MV-4-11 (cell line): ENCODE results near the gene WDR31.
"Not testable (repeated sequence)": the region's sequence is repeated elsewhere in the genome, so short reads cannot be mapped to it uniquely, and the experiment has no call there.

Experiments used
- DNase-seq: peaks from one replicate; lab custom pipeline; 2025; lab: John Stamatoyannopoulos, UW

Gene WDR31

DNA sequence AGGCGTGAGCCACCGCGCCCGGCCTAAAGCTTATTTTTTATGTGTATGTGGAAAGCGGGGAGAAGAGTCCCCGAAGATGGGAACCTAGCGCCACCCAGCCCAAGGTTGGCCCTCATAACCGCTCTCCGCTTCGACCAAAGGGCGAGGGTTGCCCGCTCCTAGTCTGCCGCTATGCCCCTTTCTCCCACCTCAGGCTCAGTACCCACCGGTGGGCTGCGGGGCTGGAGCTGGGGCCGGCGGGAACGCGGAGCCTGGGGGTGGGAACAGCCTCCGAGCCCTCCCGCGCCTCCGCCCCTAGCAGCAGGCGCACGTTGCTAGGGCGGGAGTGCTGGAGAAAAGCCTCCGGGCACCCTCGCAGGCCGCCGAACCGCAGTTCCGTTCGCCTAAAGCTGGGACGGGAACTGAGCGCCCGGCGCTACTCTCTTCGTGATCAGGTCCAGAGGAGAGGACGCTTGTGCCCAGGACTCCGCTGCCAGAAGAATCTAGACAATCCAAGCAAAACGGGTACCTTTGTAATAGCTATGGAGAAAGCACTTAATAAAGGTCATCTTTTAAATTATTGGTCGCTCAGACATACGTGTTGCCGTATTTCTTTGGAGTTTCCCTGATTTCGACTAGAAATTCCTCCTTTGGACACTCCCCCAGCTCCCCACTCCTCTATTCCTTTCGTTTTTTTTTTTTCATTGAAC, at the start of gene WDR31:
TSS of gene WDR31 (minus strand) at position 265 of the 689 bp plus-strand sequence. CDS start 8,253 bp downstream, outside the sequence.
- DNase-seq = peak; percentile 73

- no peak for DNase-seq
These were observed 49.4 kb upstream of the WDR31 start for GRCh38 chr9:113389451-113389850.

GRCh38 chr9:113388833-113389232, 48.8 kb upstream of the WDR31 start:
- no peak for DNase-seq

GRCh38 chr9:113387560-113388230, 47.6 kb upstream of the WDR31 start:
- DNase-seq = no peak

- DNase-seq = peak; percentile 91
These were observed 46.7 kb upstream of the WDR31 start for GRCh38 chr9:113386571-113387393.

- DNase-seq = no peak
These were observed 41.9 kb upstream of the WDR31 start for GRCh38 chr9:113381909-113382411.

GRCh38 chr9:113381441-113381840, 41.4 kb upstream of the WDR31 start:
- DNase-seq = not testable (repeated sequence)

DNA sequence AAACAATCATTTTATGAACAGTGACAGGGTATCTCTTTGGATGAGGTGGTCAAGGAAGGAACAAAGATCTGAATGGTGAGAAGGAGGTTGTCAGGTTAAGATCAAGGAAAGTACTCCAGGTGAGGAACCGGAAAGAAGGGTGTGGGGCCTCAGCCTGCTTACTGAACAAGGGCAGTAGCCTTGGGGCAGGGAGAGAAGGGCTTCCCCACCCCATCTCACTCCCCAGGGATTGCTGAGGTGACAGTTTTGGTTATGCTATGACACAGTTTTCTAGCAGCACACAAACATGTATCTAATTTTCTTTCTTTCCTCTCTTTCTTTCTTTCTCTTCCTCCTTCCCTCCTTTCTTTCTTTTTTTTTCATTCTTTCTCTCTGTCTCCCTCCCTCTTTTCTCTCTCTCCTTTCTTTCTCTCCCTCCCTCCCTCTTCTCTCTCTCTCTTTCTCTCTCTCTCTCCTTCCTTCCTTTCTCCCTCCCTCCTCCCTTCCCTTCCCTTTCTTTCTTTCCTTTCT, 40.8 kb upstream of the WDR31 start:
- no peak for DNase-seq

GRCh38 chr9:113379829-113380210, 39.7 kb upstream of the WDR31 start:
- not testable (repeated sequence) for DNase-seq

- peak; percentile 26 for DNase-seq
These were observed 39.2 kb upstream of the WDR31 start for GRCh38 chr9:113379094-113379828.

DNA sequence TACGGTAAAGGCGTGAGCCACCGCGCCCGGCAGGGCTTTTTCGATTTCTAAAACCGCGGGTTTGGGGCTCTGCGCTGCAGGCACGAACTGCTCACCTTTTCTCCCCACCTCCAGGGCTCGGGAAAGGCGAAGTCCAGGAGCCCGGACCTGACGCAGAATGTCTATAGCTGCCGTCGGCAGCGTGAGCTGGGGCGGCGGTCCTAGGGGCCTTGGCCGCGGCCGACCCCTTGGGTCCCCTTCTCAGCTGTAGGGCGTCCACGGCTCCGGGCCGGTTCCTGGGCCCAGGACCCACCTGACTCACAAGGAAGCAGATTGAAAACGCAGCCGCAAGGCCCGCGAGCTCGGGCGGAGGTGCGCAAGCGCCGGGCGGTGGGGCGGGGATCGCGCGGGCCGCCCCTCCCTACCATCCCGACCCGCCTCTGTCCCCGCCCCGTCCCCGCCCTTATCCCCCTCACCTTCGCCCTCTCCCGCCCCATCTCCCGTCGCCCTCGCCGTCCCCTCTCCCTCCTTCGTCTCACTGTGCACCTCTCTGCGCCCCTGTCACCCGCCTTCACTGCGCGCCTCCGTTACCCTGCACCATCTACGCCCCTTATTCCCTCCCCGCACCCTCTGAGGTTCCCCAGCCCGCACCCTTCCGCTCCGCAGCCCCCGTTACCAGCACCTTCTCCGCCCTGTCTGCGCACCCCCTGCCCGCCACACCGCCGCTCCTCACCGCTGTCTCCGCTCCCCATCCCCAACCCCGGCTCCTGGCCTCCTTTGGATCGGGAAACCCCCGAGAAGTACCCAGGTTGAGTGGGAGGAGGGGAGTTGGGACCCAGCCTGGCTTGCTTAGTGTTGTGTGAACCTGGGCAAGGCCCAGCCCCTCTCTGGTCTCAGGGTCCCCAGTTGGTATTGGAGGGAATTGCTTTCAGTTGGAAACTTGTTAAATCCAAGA, 36.8 kb upstream of the WDR31 start, which contains the start of gene HDHD3:
TSS of gene HDHD3 (minus strand) at position 353 of the 934 bp plus-strand sequence. CDS start 2,632 bp downstream, outside the sequence.
- no peak for DNase-seq

- DNase-seq = no peak
These were observed 35.3 kb upstream of the WDR31 start for GRCh38 chr9:113375057-113376023.

GRCh38 chr9:113373676-113374392, 33.8 kb upstream of the WDR31 start:
- no peak for DNase-seq

DNA sequence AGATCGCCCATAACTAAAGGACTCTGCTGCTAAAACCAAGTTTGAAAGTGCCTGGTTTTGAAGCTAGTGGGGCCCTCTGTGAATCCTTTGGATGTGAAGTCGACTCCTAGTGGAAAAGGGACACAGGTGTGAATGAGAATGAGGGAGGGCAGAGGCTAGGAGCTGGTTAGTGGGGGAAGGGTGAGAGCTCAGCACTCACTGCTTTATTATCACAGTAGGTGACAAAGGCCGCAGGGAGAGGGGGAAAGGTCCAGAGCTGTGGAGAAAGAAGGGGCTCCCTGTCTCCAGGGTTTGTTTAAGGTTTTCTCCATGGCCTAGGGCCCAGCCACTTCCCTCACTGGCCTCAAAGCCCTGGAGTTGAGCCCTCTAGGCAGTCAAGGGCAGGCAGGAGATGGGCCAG, 33.2 kb upstream of the WDR31 start:
- DNase-seq = no peak

GRCh38 chr9:113372059-113372458, 32.0 kb upstream of the WDR31 start:
- DNase-seq = no peak

- no peak for DNase-seq
These were observed 30.8 kb upstream of the WDR31 start for GRCh38 chr9:113370806-113371325.

DNA sequence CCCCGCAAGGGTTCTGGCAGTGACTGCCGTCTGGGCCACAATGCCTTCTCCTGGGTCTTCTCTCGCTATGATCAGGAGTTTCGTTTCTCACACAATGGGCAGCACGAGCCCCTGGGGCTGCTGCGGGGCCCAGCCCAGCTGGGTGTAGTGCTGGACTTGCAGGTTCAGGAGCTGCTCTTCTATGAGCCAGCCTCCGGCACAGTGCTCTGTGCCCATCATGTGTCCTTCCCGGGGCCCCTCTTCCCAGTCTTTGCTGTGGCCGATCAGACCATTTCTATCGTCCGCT, 29.7 kb upstream of the WDR31 start:
- DNase-seq = no peak
